Globus pallidus (tissue), 1 donor: Measurements from ENCODE around the gene AJAP1.
A peak's percentile ranks its signal among the peaks of the same experiment; 100 is the strongest.

Source experiments
- DNase-seq: peaks from one replicate; pipeline ENCODE4 v3.0.0-alpha.2; 2015; ENCODE audit warnings: low spot score

Gene AJAP1

DNA sequence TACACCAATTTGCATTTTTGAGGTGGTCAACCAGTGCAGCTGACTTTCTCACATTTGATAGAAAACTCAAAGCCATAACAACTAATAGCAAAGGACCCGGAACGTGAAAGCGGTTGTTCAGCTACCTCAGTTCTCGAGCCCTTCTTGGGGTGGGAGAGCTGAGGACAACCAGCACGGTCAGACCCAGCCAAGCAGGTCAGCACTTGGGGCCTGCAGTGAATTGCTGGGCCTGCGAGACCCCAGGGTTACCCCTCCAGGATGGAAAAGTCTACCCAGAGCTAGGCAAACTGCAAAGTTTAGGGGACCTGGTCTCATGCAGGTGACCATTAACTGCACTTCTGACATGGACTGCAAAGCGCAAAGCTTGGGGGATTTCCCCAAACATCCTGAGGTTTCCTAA is 23.8 kb upstream of the AJAP1 start:
- no peak for DNase-seq

DNA sequence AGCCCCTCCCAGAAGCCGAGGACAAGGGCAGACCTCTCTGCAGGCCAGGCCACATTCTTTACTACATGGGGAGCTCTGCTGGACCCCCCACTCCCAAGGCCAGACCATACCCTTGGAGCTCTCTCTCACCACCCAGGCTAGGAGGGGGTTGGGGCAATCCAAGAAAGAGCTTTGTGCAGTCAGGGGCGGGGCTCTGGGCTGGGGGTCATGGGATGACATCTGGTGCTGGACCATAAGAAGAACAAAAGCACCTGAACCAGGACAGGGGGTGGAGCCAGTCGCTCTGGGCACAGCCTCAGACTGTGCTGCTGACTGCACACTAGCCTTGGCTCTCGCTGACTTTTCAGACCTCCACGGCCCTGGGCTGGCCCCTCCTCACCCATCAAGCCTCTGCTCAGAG is 23.1 kb upstream of the AJAP1 start:
- no peak for DNase-seq

- no peak for DNase-seq
These were observed 21.1 kb upstream of the AJAP1 start for GRCh38 chr1:4633346-4633745.

GRCh38 chr1:4634156-4634792 is 20.1 kb upstream of the AJAP1 start:
- DNase-seq: no peak

DNA sequence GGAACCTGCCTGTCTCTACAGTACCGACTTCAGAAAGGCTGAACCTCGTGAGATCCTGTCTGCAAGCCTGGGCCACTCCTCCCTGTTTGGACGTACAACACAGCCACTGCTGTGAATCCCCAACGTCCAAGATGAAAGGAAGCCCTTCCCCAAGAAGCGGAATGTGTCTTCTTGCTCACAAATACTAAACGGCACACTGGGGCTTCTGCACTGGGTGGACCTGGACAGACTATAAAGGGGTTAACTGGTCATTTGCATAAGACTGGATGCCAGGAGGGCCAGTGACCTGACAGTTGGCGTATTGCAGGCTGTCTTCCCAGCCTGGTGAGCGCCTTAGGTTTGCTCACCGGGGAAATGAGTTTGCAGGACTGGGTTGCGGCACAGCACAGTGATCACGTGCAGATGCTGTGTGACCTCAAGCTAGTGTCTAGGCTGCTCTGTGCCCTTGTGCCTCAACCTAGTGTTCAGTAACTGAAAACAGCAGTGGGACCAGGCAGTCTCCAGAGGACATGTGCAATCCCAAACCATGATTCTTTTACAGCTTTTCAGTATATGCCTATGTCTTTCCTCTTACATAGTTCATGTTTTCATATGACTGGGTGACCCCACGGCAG is 19.5 kb upstream of the AJAP1 start:
- DNase-seq: no peak

GRCh38 chr1:4636186-4636585 is 18.2 kb upstream of the AJAP1 start:
- DNase-seq: no peak

DNA sequence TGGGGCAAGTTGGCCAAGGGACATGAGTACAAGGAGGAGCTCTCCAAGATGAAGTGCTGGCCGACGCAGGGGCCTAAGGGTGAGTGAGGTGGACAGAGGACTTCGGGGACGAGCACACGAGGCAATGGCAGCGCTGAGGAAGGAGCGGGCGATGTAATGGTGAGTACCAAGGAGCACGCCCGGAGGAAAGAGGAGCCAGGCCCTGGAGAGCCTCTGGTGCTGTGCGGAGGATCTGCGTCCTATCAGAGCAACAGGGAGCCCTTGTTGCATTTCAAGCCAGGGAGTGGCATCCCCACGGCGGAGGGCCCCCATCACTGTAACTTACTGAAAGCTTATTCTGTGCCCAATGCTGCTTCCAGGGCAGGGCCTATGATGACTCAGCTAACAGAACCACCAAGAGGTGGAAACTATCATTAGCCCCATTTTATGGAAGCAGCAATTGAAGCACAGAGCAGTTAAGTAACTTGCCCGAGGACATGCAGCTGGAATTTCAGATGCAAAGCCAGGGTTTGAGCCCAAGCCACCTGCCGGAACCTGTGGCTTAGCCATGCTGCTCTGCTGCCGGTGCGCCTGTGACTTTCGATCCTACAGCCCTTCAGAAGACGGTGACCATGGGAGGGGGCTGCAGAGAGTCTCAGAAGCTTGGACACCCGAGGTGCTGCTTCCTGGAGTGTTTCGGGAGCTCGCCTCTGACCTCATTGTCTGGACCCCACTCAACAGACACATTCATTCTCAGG is 17.6 kb upstream of the AJAP1 start:
- DNase-seq: no peak

GRCh38 chr1:4637616-4638344 is 16.6 kb upstream of the AJAP1 start:
- DNase-seq: no peak

DNA sequence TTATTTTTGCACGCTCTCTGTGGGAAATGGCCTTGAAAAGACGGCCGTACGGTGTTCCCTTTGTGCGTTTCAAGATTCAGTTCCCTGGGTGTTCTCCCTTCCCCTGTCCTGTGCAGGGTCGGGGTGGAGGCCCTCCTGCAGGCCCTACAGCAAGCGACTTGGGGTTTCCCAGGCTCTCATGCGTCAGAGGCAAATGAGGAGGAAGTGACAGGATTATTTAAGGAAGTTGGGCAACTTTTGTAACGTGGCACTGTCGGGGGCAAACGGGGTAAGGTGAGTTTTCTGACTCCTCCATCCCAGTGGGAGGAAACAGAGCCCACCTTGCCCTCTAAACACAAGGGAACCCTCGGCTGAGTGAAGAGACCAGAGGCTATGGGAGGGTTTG is 16.1 kb upstream of the AJAP1 start:
- DNase-seq: no peak

DNA sequence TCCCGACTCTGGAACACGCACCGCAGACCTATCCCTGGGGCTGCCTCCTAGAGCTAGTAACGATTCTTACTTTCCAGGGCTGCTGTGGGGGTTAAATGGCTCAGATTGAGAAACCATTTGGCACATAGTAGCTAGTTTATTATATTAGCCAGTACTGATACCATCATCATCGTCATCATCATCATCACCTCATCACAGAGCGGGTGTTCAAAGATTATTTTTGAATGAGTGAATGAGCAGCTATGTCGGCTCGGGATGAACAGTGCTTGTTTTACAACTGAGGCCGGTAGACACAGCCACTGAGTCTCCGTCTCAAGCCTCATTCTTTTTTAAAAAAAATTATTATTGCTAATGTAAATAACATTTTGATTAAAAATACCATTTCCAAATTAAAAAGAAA is 13.5 kb upstream of the AJAP1 start:
- no peak for DNase-seq

- DNase-seq: no peak
These were observed 7.0 kb upstream of the AJAP1 start for GRCh38 chr1:4647391-4647790.

DNA sequence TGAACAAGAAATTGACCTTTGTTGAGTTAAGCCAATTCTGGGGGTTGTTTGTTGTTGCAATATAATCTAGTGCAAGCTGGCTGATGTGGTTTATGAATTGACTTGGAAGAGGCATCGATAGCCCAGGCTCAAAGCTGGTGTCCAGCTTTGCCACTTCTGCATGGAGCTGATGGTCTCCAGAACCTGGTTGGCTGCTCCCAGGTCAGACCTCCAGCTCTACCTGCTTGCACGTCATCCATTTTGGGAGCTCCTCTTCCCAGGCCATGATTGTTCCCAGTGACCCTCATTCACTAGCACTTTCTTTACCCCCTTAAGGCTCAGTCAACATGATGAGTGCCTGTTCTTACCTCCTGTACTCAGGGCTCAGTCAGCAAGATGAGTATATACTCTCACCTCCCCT is 5.8 kb upstream of the AJAP1 start:
- DNase-seq: no peak

DNA sequence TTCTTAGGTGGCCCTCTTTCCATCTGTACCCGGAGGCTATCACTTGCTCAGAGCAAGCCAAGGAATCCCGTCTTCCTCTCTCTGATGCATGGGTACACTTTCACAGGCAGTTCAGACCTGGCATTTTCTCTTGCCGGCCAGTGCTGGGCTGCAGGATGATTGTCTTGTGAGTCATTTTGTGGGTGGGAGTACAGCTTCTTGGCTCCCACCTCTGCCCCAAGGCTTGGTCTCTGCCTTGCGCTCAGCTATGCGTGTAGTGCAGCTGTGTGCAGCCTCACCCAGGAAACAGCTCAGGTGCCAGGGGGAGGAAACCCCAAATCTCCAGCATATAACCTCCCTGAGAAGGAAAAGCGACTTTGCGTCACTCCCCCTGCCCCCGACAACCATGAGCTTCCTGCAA is 3.9 kb upstream of the AJAP1 start:
- DNase-seq: no peak

- DNase-seq: no peak
These were observed 3.4 kb upstream of the AJAP1 start for GRCh38 chr1:4650981-4651380.

DNA sequence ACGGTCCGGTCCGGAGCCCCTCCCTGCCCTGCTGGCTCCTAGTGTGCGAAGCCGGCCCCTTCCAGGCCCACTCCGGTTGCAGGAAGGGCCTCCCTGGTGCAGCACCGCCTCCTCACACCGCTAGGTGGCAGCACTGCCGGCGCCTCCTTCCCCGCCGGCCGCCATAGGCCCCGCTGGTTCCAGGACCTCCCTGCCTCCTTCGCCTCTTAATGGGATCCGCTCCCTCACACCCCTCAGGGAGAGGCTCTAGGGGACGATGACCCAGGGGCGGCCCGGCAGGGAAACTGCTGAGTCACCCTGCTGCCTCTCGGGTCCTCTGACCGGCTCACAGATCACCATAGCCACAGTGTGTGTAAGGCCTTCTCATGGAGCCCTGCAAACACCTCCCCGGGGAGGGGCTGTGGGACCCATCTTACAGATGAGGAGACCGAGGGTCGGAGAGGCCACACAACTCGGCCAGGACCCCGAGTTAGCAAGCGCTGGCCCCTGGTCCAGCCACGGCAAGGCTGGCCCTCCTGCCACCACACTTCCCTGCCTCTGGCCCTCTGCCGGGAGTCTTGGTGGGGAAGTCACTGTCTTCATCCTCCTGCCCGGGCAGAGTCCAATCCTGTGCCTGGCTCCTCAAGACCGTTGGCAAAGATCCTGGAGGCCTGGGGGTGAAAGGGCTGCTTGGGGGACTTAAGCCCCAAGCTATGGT is 1.6 kb upstream of the AJAP1 start:
- DNase-seq: no peak

GRCh38 chr1:4653328-4653660 is 1.1 kb upstream of the AJAP1 start:
- DNase-seq: no peak

DNA sequence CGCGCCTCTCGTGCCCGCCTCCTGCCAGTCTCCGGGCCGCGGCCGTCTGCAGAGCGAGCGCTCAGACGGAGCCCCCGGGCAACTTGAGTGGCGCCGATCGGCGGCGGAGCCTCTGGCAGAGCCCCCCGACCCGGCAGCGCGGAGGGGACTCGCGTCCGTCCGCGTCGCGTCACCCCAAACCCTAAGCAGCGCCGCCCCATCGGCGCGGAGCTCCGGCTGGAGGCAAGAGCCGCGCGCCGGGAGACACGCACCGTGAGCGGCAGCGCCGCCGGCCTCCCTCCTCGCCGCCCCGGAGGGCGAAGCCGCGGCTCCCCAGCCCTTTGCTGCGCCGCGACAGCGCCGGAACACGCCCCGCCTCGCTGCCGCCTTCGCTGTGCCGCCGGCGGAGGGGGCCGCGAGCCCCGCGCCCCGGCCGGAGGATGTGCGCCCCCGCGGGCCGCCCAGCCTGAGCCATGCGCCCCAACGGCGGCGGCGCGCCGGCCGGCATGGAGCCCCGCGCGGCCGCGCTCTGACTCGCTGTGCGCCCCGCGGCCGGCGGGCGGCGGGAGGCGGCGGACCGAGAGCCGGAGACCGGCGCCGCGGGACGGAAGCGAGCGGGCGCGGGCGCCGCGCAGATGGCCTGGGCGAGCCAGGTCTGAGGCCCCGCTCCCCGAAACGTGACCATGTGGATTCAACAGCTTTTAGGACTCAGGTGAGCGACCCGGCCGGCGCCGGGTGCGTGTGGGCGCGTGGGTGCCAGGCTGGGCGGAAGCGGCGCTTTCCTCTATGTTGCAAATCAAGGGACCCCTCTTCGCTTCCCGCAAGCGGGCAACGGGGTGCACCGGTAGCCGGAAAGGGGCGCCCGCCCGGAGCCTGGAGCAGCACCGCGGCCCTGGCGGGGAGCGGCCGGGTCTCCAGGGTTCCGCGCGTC is 610 bp downstream of the AJAP1 start:
- no peak for DNase-seq

- peak; percentile 96 for DNase-seq
These were observed 1.5 kb downstream of the AJAP1 start for GRCh38 chr1:4655674-4656532.

DNA sequence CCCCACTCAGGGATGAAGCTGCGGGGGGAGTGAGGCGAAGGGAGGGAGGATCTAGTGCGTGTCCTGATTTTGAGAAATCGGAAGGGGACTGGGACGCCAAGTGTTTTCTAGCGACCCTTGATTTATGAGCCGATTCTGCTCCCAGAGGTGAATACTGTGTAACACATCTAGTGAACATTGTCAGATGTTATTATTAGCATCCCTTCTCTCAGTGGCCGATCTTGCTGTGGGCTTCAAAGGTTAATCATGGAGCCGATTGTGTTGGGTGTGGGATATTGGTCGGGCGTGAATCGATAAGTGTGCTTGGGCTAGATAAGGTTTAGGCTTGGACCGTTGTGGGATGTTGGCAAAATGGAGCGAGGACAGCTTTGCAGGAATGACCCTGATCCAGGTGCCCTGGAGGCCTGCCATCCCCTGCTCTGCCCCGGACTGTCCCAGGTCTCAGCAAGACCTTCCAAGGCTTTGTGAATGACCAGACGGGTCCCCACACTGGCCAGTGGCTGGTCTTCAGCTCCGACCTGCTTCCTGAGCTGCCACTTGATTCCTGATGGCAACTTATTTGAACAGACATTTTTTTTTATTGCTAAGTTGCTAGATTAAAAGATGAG is 2.2 kb downstream of the AJAP1 start:
- no peak for DNase-seq

GRCh38 chr1:4657244-4657789 is 2.9 kb downstream of the AJAP1 start:
- DNase-seq: no peak
